ENCODE measurements around the gene PRKN.

The PRKN gene

GRCh38 chr6:161732594-161732993 lies 995.0 kb downstream of the PRKN start:
- no peak overlapping the region for H3K4me3 ChIP-seq (ENCODE audit: low read depth in 1 of 2, low read length in 2 of 2)
- no peaks in the 10 kb centered on the region for H3K4me1 ChIP-seq (ENCODE audit: control insufficient read depth in 1 of 2, insufficient read depth in 2 of 2, low read length in 2 of 2)
- H3K36me3 ChIP-seq (ENCODE audit: control insufficient read depth in 1 of 2, insufficient read depth in 2 of 2, low read length in 2 of 2): no peaks in the 10 kb centered on the region
- no peaks in the 10 kb centered on the region for H3K27me3 ChIP-seq (ENCODE audit: low read depth, low read length)
- no peak overlapping the region for H3K27ac ChIP-seq (ENCODE audit: low read length)
- no peaks in the 10 kb centered on the region for H3K9me3 ChIP-seq (ENCODE audit: control insufficient read depth in 1 of 2, low read length in 2 of 2)

GRCh38 chr6:161727083-161727833 lies 1000.3 kb downstream of the PRKN start:
- H3K4me1 ChIP-seq (ENCODE audit: control insufficient read depth in 1 of 2, insufficient read depth in 2 of 2, low read length in 2 of 2): no peaks in the 10 kb centered on the region
- H3K27me3 ChIP-seq (ENCODE audit: low read depth, low read length): no peaks in the 10 kb centered on the region
- H3K36me3 ChIP-seq (ENCODE audit: control insufficient read depth in 1 of 2, insufficient read depth in 2 of 2, low read length in 2 of 2): no peaks in the 10 kb centered on the region
- no peak overlapping the region for H3K4me3 ChIP-seq (ENCODE audit: low read depth in 1 of 2, low read length in 2 of 2)
- H3K9me3 ChIP-seq (ENCODE audit: control insufficient read depth in 1 of 2, low read length in 2 of 2): no peaks in the 10 kb centered on the region
- no peak overlapping the region for H3K27ac ChIP-seq (ENCODE audit: low read length)

DNA sequence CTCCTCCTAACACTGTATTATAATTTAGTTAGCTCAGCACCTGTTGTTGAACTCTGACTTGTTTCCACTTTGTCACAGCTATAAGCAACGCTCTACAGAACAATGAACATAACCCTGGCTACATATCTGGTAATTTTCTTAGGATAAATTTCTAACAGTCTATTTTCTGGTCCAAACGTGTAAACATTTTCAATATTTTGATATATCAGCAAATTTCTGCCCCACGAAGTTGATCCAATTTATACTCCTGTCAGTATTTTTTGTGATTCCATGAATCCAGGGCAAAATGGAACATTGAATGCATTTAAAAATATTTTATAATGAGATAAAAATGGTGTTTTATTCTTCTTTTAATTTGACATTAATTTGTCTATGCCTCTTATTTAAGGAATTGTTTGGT lies 1005.2 kb downstream of the PRKN start:
- Histone ChIP-seq H3K9me3 (ENCODE audit: control insufficient read depth in 1 of 2, low read length in 2 of 2) (no peaks in the 10 kb centered on the region), H3K27ac (ENCODE audit: low read length) (no peak overlapping the region), H3K27me3 (ENCODE audit: low read depth, low read length) (no peaks in the 10 kb centered on the region), H3K4me3 (ENCODE audit: low read depth in 1 of 2, low read length in 2 of 2) (no peak overlapping the region), H3K4me1 (ENCODE audit: control insufficient read depth in 1 of 2, insufficient read depth in 2 of 2, low read length in 2 of 2) (no peaks in the 10 kb centered on the region), H3K36me3 (ENCODE audit: control insufficient read depth in 1 of 2, insufficient read depth in 2 of 2, low read length in 2 of 2) (no peaks in the 10 kb centered on the region)

- no peaks in the 10 kb centered on the region for H3K36me3 ChIP-seq (ENCODE audit: control insufficient read depth in 1 of 2, insufficient read depth in 2 of 2, low read length in 2 of 2)
- H3K27me3 ChIP-seq (ENCODE audit: low read depth, low read length): no peaks in the 10 kb centered on the region
- no peaks in the 10 kb centered on the region for H3K9me3 ChIP-seq (ENCODE audit: control insufficient read depth in 1 of 2, low read length in 2 of 2)
- no peaks in the 10 kb centered on the region for H3K4me1 ChIP-seq (ENCODE audit: control insufficient read depth in 1 of 2, insufficient read depth in 2 of 2, low read length in 2 of 2)
- H3K4me3 ChIP-seq (ENCODE audit: low read depth in 1 of 2, low read length in 2 of 2): no peak overlapping the region
- H3K27ac ChIP-seq (ENCODE audit: low read length): no peak overlapping the region
Measured at GRCh38 chr6:161721511-161721910, 1006.1 kb downstream of the PRKN start.

GRCh38 chr6:161716176-161716575 lies 1011.4 kb downstream of the PRKN start:
- Histone ChIP-seq H3K36me3 (ENCODE audit: control insufficient read depth in 1 of 2, insufficient read depth in 2 of 2, low read length in 2 of 2) (no peaks in the 10 kb centered on the region), H3K9me3 (ENCODE audit: control insufficient read depth in 1 of 2, low read length in 2 of 2) (no peaks in the 10 kb centered on the region), H3K4me3 (ENCODE audit: low read depth in 1 of 2, low read length in 2 of 2) (no peak overlapping the region), H3K4me1 (ENCODE audit: control insufficient read depth in 1 of 2, insufficient read depth in 2 of 2, low read length in 2 of 2) (no peaks in the 10 kb centered on the region), H3K27me3 (ENCODE audit: low read depth, low read length) (no peaks in the 10 kb centered on the region), H3K27ac (ENCODE audit: low read length) (no peak overlapping the region)

DNA sequence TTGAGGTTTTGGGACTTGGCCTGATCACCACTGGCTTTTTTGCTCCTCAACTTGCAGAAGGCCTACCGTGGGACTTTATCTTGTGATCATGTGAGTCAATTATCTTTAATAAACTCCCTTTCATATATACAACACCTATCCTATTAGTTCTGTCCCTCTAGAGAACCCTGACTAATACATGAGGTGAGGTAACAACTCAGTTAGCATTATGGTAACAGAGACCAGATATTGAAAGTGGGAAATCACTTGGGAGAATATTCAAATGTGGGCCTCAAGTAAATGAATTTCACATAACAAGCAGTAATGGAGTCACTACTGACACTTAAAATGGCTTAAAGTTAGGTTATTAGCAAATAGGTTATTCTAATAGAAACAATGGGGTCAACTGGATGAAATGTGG lies 1015.6 kb downstream of the PRKN start:
- H3K4me3 ChIP-seq (ENCODE audit: low read depth in 1 of 2, low read length in 2 of 2): no peak overlapping the region
- H3K4me1 ChIP-seq (ENCODE audit: control insufficient read depth in 1 of 2, insufficient read depth in 2 of 2, low read length in 2 of 2): no peaks in the 10 kb centered on the region
- H3K27me3 ChIP-seq (ENCODE audit: low read depth, low read length): no peaks in the 10 kb centered on the region
- H3K36me3 ChIP-seq (ENCODE audit: control insufficient read depth in 1 of 2, insufficient read depth in 2 of 2, low read length in 2 of 2): no peaks in the 10 kb centered on the region
- H3K27ac ChIP-seq (ENCODE audit: low read length): no peak overlapping the region
- H3K9me3 ChIP-seq (ENCODE audit: control insufficient read depth in 1 of 2, low read length in 2 of 2): no peaks in the 10 kb centered on the region

DNA sequence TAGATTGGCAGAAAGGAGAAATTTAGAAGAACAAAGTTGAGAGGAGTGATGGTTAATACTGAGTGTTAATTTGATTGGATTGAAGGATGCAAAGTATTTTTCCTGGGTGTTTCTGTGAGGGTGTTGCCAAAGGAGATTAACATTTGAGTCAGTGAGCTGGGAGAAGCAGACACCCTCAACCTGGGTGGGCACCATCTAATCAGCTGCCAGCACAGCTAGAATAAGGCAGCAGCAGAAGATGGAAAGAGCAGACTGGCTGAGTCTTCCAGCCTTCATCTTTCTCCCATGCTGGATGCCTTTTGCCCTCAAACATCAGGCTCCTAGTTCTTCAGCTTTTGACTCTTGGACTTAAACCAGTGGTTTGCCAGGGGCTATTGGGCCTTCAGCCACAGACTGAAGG lies 1016.1 kb downstream of the PRKN start:
- Histone ChIP-seq H3K27ac (ENCODE audit: low read length) (no peak overlapping the region), H3K4me1 (ENCODE audit: control insufficient read depth in 1 of 2, insufficient read depth in 2 of 2, low read length in 2 of 2) (no peaks in the 10 kb centered on the region), H3K9me3 (ENCODE audit: control insufficient read depth in 1 of 2, low read length in 2 of 2) (no peaks in the 10 kb centered on the region)

GRCh38 chr6:161710698-161711097 lies 1016.9 kb downstream of the PRKN start:
- no peaks in the 10 kb centered on the region for H3K36me3 ChIP-seq (ENCODE audit: control insufficient read depth in 1 of 2, insufficient read depth in 2 of 2, low read length in 2 of 2)
- no peaks in the 10 kb centered on the region for H3K9me3 ChIP-seq (ENCODE audit: control insufficient read depth in 1 of 2, low read length in 2 of 2)
- H3K4me3 ChIP-seq (ENCODE audit: low read depth in 1 of 2, low read length in 2 of 2): no peak overlapping the region
- H3K27me3 ChIP-seq (ENCODE audit: low read depth, low read length): no peaks in the 10 kb centered on the region
- H3K27ac ChIP-seq (ENCODE audit: low read length): no peak overlapping the region
- no peaks in the 10 kb centered on the region for H3K4me1 ChIP-seq (ENCODE audit: control insufficient read depth in 1 of 2, insufficient read depth in 2 of 2, low read length in 2 of 2)

More for the DNA sequence above, 1016.1 kb downstream of the PRKN start:
- Histone ChIP-seq H3K36me3 (ENCODE audit: control insufficient read depth in 1 of 2, insufficient read depth in 2 of 2, low read length in 2 of 2) (no peaks in the 10 kb centered on the region), H3K4me3 (ENCODE audit: low read depth in 1 of 2, low read length in 2 of 2) (no peak overlapping the region), H3K27me3 (ENCODE audit: low read depth, low read length) (no peaks in the 10 kb centered on the region)

GRCh38 chr6:161701056-161701455 lies 1026.5 kb downstream of the PRKN start:
- Histone ChIP-seq H3K27me3 (ENCODE audit: low read depth, low read length) (no peaks in the 10 kb centered on the region), H3K4me3 (ENCODE audit: low read depth in 1 of 2, low read length in 2 of 2) (no peak overlapping the region), H3K27ac (ENCODE audit: low read length) (no peak overlapping the region), H3K36me3 (ENCODE audit: control insufficient read depth in 1 of 2, insufficient read depth in 2 of 2, low read length in 2 of 2) (no peaks in the 10 kb centered on the region), H3K4me1 (ENCODE audit: control insufficient read depth in 1 of 2, insufficient read depth in 2 of 2, low read length in 2 of 2) (no peaks in the 10 kb centered on the region), H3K9me3 (ENCODE audit: control insufficient read depth in 1 of 2, low read length in 2 of 2) (no peaks in the 10 kb centered on the region)

GRCh38 chr6:161696801-161697200 lies 1030.8 kb downstream of the PRKN start:
- Histone ChIP-seq H3K36me3 (ENCODE audit: control insufficient read depth in 1 of 2, insufficient read depth in 2 of 2, low read length in 2 of 2) (no peaks in the 10 kb centered on the region), H3K4me1 (ENCODE audit: control insufficient read depth in 1 of 2, insufficient read depth in 2 of 2, low read length in 2 of 2) (no peaks in the 10 kb centered on the region), H3K27ac (ENCODE audit: low read length) (no peak overlapping the region), H3K9me3 (ENCODE audit: control insufficient read depth in 1 of 2, low read length in 2 of 2) (no peaks in the 10 kb centered on the region), H3K27me3 (ENCODE audit: low read depth, low read length) (no peaks in the 10 kb centered on the region), H3K4me3 (ENCODE audit: low read depth in 1 of 2, low read length in 2 of 2) (no peak overlapping the region)

DNA sequence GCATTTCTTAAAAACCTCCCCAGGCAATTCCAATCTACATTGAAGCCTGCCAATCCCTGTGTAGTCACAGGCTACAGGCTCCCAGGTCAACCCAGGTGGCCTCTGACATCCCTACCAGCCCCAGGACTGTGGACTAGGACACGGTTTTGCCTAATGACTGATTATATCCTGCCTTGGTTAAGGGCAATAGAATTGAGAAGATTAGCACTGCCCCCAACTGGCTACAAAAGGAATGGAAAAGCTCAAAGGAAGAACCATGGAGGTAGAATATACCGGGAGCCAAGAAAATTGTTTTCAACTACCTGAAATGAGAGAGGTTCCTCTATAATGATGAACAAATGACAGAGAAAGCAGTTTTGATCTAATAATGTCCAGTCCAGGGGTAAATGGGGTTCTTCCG lies 1032.6 kb downstream of the PRKN start:
- no peaks in the 10 kb centered on the region for H3K9me3 ChIP-seq (ENCODE audit: control insufficient read depth in 1 of 2, low read length in 2 of 2)
- no peaks in the 10 kb centered on the region for H3K27me3 ChIP-seq (ENCODE audit: low read depth, low read length)
- no peak overlapping the region for H3K27ac ChIP-seq (ENCODE audit: low read length)
- no peaks in the 10 kb centered on the region for H3K4me1 ChIP-seq (ENCODE audit: control insufficient read depth in 1 of 2, insufficient read depth in 2 of 2, low read length in 2 of 2)
- H3K36me3 ChIP-seq (ENCODE audit: control insufficient read depth in 1 of 2, insufficient read depth in 2 of 2, low read length in 2 of 2): no peaks in the 10 kb centered on the region
- H3K4me3 ChIP-seq (ENCODE audit: low read depth in 1 of 2, low read length in 2 of 2): no peak overlapping the region

- no peak overlapping the region for H3K4me3 ChIP-seq (ENCODE audit: low read depth in 1 of 2, low read length in 2 of 2)
- no peaks in the 10 kb centered on the region for H3K4me1 ChIP-seq (ENCODE audit: control insufficient read depth in 1 of 2, insufficient read depth in 2 of 2, low read length in 2 of 2)
- no peaks in the 10 kb centered on the region for H3K36me3 ChIP-seq (ENCODE audit: control insufficient read depth in 1 of 2, insufficient read depth in 2 of 2, low read length in 2 of 2)
- H3K27me3 ChIP-seq (ENCODE audit: low read depth, low read length): no peaks in the 10 kb centered on the region
- no peak overlapping the region for H3K27ac ChIP-seq (ENCODE audit: low read length)
- no peaks in the 10 kb centered on the region for H3K9me3 ChIP-seq (ENCODE audit: control insufficient read depth in 1 of 2, low read length in 2 of 2)
Measured at GRCh38 chr6:161686655-161687054, 1040.9 kb downstream of the PRKN start.
